GM20000 (cell line): ENCODE results near the gene PCDHGC3.

Experiments
- DNase-seq: peaks from one replicate; pipeline ENCODE4 v3.0.0; 2012; ENCODE audit warnings: low spot score
- CTCF ChIP-seq: IDR thresholded peaks from 2 replicates; pipeline ENCODE4 v1.5.1; 2012; ENCODE audit warnings: mild to moderate bottlenecking, control low read depth; ENCODE audit errors: extremely low read depth, missing control alignments

Gene PCDHGC3

DNA sequence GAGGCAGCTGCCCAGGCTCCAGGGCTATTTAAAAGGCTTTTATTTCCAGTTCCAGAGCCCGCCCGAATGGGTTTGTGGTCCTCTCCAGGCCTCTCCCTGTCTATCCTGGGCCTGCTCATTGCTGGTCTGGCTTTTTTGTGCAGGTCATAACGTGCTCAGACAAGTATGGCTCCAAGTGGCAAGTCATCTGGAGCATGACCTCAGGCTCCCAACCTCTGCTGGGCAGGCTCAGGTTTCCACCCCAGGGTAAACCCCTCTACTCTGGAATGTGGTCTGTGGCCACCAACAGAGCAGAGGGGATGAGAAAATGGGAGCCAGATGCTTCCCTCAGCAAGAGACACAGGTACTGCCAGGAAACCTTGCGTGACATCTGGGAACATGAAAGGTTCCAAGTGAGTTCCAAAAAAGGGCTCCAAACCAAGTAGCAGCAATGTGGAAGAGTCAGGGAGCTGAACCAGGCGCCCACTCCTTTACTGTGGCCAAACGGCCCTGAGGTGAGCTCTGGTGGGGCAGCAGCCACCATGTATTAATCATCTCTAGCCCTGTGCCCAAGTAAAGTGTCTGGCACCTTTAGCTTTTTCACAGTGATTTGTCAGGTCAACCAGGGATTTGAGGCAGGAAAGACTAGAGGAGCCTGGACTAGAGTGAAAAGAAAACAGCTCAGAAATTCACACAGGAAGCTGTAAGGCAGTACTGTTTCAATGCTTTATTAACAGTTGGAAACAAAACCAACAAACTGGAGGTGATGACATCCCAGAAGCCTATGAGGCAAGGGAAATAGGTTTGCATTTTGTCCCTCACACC is 38.8 kb downstream of the PCDHGC3 start:
- no peak for TF ChIP-seq CTCF
- no peak for DNase-seq

DNA sequence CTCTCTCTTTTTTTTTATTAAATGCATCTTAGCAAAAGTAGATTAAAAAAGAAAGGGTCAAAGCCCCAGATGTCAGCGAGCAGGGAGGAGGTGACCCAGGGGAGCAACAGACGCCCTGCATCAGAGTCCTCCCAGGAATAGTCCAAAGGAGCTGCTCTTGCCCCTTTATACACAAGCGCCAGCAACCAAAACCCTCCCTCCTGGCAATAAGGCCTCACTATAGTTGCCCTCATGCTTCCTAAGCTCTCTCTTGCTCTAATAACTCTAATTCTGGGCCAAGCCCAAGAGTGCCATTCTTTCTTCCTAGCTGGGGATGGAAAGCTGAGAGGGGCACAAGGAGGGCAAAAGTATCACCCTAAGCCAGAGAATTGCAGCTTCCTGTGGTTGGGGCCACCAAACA is 39.4 kb downstream of the PCDHGC3 start:
- no peak for DNase-seq
- no peak for TF ChIP-seq CTCF

DNA sequence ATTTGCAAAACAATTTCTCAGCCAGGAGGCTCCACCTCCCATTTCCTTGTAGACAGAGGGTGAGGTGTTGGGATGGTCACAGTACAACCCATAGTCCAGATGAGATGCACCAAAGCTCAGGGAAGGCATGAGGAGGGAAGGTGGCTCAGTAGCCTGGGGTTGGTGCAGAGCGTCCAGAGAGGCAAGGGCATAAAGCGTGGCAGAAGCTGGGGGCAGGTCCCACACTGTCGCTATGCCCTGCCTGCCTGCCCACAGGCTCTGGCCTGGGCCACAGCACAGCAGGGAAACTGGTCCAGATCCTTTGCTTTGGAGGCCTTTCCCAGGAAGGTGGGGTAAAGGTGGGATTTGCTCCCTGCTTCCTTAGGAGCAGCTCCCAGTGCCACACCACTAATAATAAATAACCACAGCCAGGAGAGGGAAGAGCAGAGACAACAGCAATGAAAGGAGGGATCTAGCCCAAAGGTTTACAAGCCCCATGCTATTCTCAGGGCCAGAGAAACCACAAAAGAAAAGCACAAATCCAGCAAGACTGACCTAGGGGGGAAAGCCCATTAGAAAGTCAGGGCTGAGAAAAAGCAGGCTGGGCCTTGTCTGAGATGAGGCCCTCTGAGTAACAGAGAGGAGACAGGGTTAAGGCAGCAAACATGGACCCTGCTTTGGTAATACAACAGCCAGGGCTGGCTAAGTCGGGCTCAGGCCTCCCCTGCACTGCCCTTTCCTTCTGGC is 40.3 kb downstream of the PCDHGC3 start:
- TF ChIP-seq CTCF, result no peak
- DNase-seq, result no peak

- no peak for TF ChIP-seq CTCF
Measured at GRCh38 chr5:141516672-141517025, 40.9 kb downstream of the PCDHGC3 start.

DNA sequence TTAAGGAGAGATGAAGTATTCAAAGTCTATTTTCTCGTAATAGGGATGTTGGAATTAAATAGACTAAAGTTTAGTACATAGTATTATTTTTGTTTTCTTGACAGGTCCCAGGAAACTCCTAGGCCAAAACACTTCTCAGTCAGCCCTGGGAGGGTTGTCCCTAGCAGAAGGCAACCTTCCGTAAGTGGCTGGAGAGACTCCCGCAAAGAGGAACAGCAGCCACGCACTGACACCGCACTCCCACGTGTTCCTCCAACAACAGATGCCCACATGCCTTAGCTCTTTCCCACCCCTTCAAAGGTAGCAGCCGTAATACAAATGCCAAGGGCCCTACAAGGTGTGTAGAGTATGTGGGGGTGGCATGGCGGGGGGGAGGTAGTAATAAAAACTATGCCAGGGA is 41.5 kb downstream of the PCDHGC3 start:
- TF ChIP-seq CTCF, result no peak
- no peak for DNase-seq

More at GRCh38 chr5:141516672-141517025, 40.9 kb downstream of the PCDHGC3 start:
- no peak for DNase-seq

DNA sequence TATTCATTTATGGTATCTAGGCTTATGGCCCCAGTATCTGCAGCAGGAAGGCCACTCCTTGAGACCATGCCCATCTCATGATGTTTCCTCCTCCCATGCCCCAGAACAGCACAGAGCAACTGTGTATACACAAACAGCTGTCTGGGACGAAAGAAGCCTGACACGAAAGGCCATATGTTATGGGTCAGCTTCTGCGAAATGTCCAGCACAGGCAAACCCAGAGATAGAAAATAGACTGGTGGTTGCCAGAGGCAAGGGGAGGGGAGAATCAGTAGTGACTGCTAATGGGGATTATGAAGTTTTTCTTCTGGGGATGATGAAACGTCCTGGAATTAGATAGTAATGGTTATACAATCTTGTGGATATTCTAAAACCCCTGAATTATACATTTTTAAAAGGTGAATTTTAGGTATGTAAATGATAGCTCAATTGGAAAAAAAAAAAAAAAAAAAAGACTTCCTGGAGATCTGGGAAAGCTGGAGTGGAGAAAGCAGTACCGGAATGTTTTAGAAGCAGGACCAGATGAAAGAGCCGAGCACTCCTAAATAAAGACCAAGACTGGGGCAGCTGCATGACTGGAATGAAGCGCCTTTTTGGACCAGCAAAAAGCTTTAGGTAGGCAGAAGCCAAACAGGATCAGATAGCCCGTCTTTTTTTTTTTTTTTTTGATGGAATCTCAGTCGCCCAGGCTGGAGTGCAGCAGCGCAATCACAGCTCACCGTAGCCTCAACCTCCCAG is 42.3 kb downstream of the PCDHGC3 start:
- TF ChIP-seq CTCF, result no peak
- DNase-seq, result no peak

GRCh38 chr5:141518618-141519015 is 42.9 kb downstream of the PCDHGC3 start:
- no peak for DNase-seq

More at GRCh38 chr5:141518618-141519015, 42.9 kb downstream of the PCDHGC3 start:
- TF ChIP-seq CTCF, result no peak
